ENCODE results near the gene CAPN7. TPM values are rescaled to one million over a fixed set of nuclear protein-coding genes. Genes with fewer than 3 reads are reported as not detected.
A peak's percentile ranks its signal among the peaks of the same experiment; 100 is the strongest.

Gene CAPN7
- polyA plus RNA-seq, 3 donors, result 11.7 to 20.8 (median 14.7) TPM

DNA sequence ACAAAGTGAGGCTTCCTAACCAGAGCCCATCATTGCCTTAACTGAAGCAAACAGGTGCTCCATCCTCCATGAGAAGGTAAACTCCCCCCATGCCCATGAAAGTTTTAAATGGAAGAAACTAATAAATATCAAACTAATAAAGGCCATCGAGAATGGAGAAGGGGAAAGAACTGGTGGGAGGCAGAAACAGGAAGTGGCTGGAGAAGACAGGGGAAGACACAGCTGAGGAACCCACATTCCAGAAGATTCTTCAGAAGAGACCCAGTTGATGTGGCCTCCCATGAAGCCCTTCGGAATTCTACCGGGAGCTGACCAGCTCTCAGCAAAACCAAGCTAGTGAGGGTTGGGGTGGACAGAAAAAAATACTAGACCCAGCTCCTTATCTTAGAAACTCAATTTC, 84.7 kb downstream of the CAPN7 start:
- Histone ChIP-seq H3K36me3 (replicated peaks in 1 of 2; ENCODE audit: control insufficient read depth in 1 of 2, insufficient read depth in 2 of 2, low read length in 2 of 2) (peaks cover under 1 to 4% of the 10 kb centered on the region in 2 donors), H3K79me2 (ENCODE audit: insufficient read depth, low read length) (peaks cover 47% of the 10 kb centered on the region), H3K27ac (ENCODE audit: low read depth in 1 of 2, low read length in 2 of 2) (peak overlapping the region; percentile 91 to 99), H2AFZ (ENCODE audit: insufficient read depth, low read depth, low read length, poor library complexity, severe bottlenecking) (no peak overlapping the region), H3K9ac (ENCODE audit: insufficient read depth, low read length, poor library complexity, severe bottlenecking) (no peak overlapping the region), H3K27me3 (ENCODE audit: control insufficient read depth in 2 of 2, insufficient read depth in 2 of 2, low read length in 2 of 2) (no peaks in the 10 kb centered on the region), H4K20me1 (ENCODE audit: insufficient read depth, low read length) (no peaks in the 10 kb centered on the region), H3K4me3 (replicated peaks in 1 of 3; ENCODE audit: low read depth in 2 of 3, low read length in 3 of 3) (peak overlapping the region in 1 of 3 experiments; percentile 18), H3K9me3 (replicated peaks in 1 of 2; ENCODE audit: control insufficient read depth in 1 of 2, insufficient read depth in 1 of 2, low read length in 2 of 2) (no peaks in the 10 kb centered on the region), H3K4me1 (ENCODE audit: control insufficient read depth in 1 of 2, insufficient read depth in 2 of 2, low read length in 2 of 2) (peaks cover 92 to 94% of the 10 kb centered on the region in 2 donors), H3K4me2 (replicated peaks; ENCODE audit: extremely low read depth, low read length, poor library complexity, severe bottlenecking) (peak overlapping the region; percentile 17)
- no peak overlapping the region for H3K4me3 Mint-ChIP-seq
- H3K9me3 Mint-ChIP-seq, result peaks cover 0 to 4% (median 0%) of the 10 kb centered on the region in 7 donors
- DNase-seq, result peak in 2 of 3 donors; percentile 46 to 57
- H3K27ac Mint-ChIP-seq, result peak overlapping the region; percentile 96 to 100 (median 99)
- TF ChIP-seq, protein P1, sequence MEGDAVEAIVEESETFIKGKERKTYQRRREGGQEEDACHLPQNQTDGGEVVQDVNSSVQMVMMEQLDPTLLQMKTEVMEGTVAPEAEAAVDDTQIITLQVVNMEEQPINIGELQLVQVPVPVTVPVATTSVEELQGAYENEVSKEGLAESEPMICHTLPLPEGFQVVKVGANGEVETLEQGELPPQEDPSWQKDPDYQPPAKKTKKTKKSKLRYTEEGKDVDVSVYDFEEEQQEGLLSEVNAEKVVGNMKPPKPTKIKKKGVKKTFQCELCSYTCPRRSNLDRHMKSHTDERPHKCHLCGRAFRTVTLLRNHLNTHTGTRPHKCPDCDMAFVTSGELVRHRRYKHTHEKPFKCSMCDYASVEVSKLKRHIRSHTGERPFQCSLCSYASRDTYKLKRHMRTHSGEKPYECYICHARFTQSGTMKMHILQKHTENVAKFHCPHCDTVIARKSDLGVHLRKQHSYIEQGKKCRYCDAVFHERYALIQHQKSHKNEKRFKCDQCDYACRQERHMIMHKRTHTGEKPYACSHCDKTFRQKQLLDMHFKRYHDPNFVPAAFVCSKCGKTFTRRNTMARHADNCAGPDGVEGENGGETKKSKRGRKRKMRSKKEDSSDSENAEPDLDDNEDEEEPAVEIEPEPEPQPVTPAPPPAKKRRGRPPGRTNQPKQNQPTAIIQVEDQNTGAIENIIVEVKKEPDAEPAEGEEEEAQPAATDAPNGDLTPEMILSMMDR (IDR thresholded peaks at IDR 0.05), result no peak
- peaks cover 46 to 53% of the 10 kb centered on the region in 2 donors for H3K36me3 Mint-ChIP-seq
- H3K4me1 Mint-ChIP-seq, result peaks cover 90% of the 10 kb centered on the region
- WGBS (ENCODE audit: insufficient coverage), result no CpG with 5 or more reads among the region's 3 CpGs
- H3K27me3 Mint-ChIP-seq (ENCODE audit: low read depth in 3 of 3), result peaks cover 0 to 6% (median 0%) of the 10 kb centered on the region in 3 donors
- intact Hi-C loops (cut with micrococcal nuclease), result no loop called here

DNA sequence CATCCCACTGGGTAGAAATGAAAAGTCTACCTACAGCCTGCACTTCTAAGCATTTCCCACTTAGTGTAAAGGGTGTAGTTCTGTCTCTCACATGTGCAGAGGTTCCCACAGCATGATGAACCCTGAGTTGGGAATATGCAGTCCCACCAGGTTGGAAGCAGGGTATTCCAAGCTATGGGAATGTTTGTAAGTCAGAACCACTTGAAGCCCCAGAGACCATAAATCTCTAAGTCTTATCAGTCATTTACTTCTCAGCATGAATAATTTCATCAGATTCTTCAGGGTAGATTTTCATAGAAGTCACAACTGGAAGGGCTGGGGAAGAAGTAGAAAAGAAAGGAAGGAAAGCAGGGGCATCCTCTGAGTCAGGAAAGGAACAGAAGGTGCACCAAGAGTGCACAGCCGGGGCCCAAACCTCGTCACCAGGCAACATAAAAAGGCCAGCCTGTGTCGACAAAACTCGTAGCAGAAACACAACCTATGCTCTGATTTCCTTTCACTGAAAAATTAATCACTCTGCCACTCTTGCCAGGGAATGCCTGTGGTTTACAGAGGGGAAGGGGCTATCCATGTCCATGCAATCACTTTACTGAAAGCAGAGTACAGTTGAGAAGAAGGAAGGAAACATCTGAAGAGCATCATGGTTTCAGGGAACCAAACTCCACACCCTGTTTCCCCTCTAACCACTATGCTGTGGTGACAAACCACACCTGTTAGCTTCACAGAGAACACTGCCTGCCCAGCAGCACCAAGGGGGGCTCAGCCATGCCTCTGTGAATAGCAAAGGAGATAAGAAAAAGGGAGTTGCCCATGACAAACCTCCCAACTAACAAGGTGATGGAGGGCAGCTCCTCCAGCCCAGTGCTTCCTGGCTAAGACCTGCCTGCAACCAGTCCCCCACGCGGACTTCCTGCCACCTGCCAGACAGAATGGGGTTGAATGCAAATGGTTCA, 85.8 kb downstream of the CAPN7 start:
- 0% methylated on average over 2 of the region's 6 CpGs for WGBS (ENCODE audit: insufficient coverage)
- H3K4me3 ChIP-seq (replicated peaks in 1 of 3; ENCODE audit: low read depth in 2 of 3, low read length in 3 of 3), result peak overlapping the region in 1 of 3 experiments; percentile 8
- Mint-ChIP-seq H3K9me3 (peaks cover 0 to 4% (median 0%) of the 10 kb centered on the region in 7 donors), H3K4me3 (peak overlapping the region; percentile 50 to 62), H3K36me3 (peaks cover 44 to 48% of the 10 kb centered on the region in 2 donors), H3K4me1 (peaks cover 95% of the 10 kb centered on the region), H3K27me3 (ENCODE audit: low read depth in 3 of 3) (peaks cover 0 to 6% (median 0%) of the 10 kb centered on the region in 3 donors), H3K27ac (peak overlapping the region; percentile 96 to 100 (median 99))
- no peak overlapping the region for H2AFZ ChIP-seq (ENCODE audit: insufficient read depth, low read depth, low read length, poor library complexity, severe bottlenecking)
- peak overlapping the region; percentile 23 for H3K9ac ChIP-seq (ENCODE audit: insufficient read depth, low read length, poor library complexity, severe bottlenecking)
- intact Hi-C loops (cut with micrococcal nuclease), result no loop called here
- peak overlapping the region; percentile 24 for H3K4me2 ChIP-seq (replicated peaks; ENCODE audit: extremely low read depth, low read length, poor library complexity, severe bottlenecking)
- TF ChIP-seq, protein P1 (IDR thresholded peaks at IDR 0.05), result no peak
- DNase-seq, result peak; percentile 66 to 90 (median 70)
- H3K36me3 ChIP-seq (replicated peaks in 1 of 2; ENCODE audit: control insufficient read depth in 1 of 2, insufficient read depth in 2 of 2, low read length in 2 of 2), result no peaks in the 10 kb centered on the region
- H3K79me2 ChIP-seq (ENCODE audit: insufficient read depth, low read length), result peaks cover 40% of the 10 kb centered on the region
- no peaks in the 10 kb centered on the region for H3K9me3 ChIP-seq (replicated peaks in 1 of 2; ENCODE audit: control insufficient read depth in 1 of 2, insufficient read depth in 1 of 2, low read length in 2 of 2)
- no peaks in the 10 kb centered on the region for H4K20me1 ChIP-seq (ENCODE audit: insufficient read depth, low read length)
- H3K27me3 ChIP-seq (ENCODE audit: control insufficient read depth in 2 of 2, insufficient read depth in 2 of 2, low read length in 2 of 2), result no peaks in the 10 kb centered on the region
- H3K4me1 ChIP-seq (ENCODE audit: control insufficient read depth in 1 of 2, insufficient read depth in 2 of 2, low read length in 2 of 2), result peaks cover 99 to 100% of the 10 kb centered on the region in 2 donors
- H3K27ac ChIP-seq (ENCODE audit: low read depth in 1 of 2, low read length in 2 of 2), result peak overlapping the region; percentile 91 to 99
